ENCODE results near the gene TFAP2E.
"Not testable (repeated sequence)": the region's sequence is repeated elsewhere in the genome, so short reads cannot be mapped to it uniquely, and the experiment has no call there.

TFAP2E gene

DNA sequence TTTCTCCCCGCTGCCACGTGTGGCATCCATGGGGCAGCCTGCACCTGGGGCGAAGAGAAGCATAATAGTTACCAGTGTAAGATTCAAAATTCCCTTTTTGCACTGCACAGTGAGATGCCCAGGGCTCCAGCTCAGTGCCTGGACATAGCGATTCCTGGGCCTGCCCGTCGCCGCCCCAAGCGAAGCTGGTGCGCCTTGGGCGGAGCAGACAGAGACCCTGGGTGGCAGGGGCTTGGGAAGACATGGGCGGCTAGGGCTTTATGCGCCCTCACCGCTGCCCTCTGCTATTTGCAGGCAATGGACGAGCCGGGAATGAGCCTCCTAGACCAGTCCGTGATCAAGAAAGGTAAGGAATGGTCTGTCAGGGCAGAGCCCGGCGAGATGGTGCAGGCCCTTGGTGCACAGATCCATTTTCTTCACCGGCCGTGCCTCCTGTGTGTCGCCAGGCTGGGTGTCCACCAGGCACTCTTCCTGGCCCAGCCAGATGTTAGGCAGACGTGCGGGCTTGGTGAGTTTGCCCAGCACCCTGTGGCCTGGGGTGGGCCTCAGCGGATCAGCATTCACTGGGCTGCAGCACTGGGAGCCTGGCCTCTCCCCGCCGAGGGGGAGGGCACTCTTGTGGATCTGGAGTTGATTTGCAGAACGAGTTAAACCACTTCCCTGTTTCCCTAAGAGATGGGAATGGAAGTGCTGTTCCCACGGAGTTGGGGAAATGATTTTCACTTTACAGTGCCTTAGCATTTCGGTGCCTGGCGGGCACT is 1.7 kb downstream of the TFAP2E start:
- no peak for DNase-seq

DNA sequence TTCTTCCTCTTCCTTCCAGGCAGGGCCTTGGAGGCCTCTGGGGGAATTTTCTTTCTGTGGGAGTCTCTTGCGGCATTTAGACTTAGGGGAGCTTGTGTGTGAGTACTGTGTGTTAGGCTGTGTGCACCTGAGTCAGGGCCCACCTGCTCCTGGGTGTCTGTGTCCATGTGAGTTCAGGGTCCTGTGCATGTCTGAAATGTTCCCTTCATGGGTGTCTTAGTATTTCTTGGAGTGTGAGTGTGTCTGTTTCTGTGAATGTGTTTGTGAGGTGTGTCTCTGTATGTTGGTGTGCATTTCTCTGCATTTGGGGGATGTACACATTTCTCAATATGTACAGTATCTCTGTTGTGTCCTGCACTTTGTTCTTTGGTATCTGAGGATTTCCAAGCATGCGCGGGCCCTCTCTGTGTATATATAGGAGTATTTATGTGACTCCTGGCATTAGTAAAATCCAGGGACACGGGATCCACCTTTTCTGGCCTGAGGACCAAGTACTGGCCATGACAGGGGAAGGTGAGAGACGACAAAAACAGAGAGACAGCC is 2.4 kb downstream of the TFAP2E start:
- no peak for DNase-seq

DNA sequence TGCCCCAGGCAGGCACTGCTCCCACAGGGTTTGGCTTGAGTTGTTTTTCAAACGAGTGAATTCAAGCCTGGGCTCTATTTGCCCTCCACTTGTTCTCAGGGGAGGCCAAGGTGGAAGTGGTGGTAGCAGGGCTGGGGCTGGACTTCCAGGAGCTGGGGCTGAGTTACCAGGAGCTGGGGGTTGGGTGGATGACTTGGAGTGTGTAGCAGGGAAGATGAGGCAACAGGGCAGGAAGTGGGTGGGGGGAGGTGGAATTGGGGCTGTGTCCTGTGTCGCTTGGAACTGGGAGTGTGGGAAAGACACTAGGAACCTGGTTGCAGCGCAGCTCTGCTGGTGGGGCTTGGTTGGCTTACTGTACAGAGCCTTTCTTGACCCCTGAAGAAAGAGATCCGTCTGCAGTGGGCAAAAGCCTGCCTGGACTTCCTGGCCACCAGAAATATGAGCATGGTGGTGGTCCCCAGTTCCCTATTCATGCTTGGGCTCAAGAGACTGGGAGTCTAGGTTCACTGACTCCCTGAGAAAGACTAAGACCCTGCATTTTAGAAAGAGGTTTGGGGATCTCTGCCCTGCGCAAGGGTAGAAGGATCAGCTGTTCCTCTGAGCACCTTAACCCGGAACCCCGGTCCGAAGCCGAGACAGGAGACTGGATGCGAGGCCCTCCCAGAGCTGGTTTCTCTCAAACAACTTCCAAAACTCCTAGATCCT is 3.1 kb downstream of the TFAP2E start:
- no peak for DNase-seq

DNA sequence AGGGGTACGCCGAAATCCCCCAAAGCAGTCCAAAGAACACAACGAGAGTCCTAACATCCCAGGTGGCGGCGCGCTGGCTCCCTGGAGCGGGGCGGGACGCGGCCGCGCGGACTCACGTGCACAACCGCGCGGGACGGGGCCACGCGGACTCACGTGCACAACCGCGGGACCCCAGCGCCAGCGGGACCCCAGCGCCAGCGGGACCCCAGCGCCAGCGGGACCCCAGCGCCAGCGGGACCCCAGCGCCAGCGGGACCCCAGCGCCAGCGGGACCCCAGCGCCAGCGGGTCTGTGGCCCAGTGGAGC is 3.6 kb downstream of the TFAP2E start:
- not testable (repeated sequence) for DNase-seq

DNA sequence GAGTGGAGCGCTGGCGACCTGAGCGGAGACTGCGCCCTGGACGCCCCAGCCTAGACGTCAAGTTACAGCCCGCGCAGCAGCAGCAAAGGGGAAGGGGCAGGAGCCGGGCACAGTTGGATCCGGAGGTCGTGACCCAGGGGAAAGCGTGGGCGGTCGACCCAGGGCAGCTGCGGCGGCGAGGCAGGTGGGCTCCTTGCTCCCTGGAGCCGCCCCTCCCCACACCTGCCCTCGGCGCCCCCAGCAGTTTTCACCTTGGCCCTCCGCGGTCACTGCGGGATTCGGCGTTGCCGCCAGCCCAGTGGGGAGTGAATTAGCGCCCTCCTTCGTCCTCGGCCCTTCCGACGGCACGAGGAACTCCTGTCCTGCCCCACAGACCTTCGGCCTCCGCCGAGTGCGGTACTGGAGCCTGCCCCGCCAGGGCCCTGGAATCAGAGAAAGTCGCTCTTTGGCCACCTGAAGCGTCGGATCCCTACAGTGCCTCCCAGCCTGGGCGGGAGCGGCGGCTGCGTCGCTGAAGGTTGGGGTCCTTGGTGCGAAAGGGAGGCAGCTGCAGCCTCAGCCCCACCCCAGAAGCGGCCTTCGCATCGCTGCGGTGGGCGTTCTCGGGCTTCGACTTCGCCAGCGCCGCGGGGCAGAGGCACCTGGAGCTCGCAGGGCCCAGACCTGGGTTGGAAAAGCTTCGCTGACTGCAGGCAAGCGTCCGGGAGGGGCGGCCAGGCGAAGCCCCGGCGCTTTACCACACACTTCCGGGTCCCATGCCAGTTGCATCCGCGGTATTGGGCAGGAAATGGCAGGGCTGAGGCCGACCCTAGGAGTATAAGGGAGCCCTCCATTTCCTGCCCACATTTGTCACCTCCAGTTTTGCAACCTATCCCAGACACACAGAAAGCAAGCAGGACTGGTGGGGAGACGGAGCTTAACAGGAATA is 4.2 kb downstream of the TFAP2E start:
- peak; percentile 58 for DNase-seq

DNA sequence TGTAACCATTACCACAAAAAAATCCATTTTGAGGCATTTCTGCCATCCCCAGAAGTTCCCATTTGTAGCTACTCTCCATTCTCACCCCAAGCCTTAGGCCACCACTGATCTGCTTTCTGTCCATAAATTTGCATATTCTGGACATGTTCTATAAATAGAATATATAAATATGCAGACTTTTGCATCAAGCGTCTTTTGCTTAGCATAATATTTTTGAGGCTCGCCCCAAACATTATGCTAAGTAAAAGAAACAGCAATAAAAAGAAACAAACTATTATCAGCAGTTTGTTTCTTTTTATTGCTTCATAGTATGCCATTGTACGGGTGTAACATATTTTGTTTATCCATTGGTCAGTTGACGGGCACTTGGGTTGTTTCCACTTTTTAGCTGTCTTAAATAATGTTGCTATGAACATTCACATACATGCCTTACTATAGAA is 7.9 kb downstream of the TFAP2E start:
- DNase-seq = no peak

DNA sequence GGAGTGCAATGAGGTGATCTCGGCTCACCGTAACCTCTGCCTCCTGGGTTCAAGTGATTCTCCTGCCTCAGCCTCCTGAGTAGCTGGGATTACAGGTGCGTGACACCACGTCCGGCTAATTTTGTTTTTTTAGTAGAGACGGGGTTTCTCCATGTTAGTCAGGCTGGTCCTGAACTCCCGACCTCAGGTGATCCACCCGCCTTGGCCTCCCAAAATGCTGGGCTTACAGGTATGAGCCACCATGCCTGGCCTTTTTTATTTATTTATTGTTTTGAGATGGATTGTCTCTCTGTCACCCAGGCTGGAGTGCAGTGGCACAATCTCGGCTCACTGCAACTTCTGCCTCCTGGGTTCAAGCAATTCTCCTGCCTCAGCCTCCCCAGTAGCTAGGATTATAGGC is 8.5 kb downstream of the TFAP2E start:
- not testable (repeated sequence) for DNase-seq

DNA sequence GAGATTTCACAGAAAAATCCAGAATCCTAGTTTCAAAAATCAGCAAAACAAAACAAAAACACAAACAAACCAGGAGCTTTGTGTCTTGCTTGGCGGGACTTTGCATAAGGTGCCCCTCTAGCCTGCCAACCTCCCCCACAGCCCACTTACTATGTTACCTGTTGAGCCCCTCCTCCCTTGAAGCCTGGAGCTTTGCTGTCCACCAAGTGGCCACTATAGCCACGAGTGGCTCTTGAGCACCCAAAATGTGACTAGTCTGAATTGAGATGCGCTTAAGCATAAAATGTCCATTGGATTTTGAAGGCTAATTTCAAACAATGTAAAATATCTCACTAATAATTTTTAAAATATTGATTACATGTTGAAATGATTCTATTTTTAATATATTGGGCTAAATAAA is 12.2 kb downstream of the TFAP2E start:
- DNase-seq = no peak

DNA sequence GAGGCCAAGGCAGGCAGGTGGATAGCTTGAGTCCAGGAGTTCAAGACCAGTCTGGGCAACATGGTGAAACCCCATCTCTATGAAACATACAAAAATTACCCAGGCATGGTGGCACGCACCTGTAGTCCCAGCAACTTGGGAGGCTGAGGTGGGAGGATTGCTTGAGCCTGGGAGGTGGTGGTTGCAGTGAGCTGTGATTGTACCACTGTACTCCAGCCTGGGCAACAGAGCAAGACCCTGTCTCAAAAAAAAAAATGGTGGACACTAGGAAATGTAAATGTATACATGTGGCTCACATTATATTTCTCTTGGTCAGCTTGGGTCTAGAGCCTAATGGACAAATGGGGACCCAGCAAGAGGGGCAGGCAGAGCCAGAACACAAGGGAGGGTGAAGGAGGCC is 12.7 kb downstream of the TFAP2E start:
- DNase-seq = not testable (repeated sequence)

DNA sequence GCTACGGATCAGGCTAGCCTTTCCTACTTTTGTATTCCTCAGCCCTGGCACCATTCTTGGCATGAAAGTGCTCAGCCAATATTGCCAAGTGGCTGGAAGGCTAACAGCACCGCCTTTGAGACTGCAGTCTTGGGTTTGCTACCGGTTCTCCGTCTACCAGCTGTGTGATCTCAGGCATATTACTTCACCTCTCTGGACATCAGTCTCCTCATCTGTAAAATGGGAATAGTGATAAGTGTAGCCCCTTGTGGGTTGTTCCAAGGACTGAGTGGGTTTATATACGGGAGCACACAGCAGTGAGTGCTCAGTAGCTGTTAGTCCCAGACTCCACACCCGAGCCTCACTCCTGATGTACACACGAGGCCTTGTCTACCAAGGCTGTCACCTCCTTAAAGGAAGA is 13.7 kb downstream of the TFAP2E start:
- DNase-seq = no peak

DNA sequence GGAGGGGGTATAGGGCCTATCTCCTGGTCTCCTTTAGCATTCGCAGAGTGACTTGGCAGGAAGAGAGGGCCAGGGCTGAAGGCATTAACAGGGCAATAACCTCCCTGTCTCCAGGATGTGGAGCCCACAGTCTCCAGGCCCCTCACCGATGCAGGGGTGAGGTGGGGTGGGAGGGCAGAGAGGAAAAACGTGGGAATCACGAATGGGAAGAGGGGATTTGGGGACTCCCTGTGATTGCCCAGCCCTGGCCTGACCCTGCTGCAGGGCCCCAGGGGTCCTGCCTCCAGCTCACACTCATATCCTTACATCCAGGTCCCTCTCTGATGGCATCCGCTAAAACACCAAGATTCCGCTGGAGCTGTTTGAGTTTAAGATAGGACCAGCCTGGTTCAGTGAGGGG is 14.6 kb downstream of the TFAP2E start:
- no peak for DNase-seq

DNA sequence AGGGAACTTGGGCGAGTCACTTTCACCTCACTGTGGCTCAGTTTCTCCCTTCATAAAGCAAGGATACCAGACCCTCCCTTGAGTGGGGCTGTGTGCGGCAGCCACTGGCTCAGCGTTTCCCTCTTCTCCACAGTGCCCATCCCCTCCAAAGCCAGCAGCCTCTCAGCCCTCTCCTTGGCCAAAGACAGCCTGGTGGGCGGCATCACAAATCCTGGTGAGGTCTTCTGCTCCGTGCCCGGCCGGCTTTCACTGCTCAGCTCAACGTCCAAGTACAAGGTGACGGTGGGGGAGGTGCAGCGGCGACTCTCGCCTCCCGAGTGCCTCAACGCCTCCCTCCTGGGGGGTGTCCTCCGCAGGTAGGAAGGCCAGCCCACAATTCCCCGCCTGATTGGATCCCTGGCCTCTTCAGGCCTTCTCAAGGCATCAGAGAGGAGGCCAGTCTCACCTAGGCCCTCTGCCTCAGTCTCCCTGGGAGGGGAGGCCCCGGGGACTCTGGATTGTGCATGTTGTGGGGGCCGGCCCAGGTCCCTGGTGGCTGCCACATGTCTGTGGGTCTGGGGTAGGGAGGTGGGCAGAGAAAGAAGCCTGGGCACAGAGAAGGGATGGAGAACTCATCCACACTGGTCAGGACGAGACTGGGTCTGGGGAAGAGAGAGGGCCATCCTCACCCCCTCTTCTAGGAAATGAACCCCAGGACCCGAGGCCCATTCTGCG is 15.2 kb downstream of the TFAP2E start:
- no peak for DNase-seq

DNA sequence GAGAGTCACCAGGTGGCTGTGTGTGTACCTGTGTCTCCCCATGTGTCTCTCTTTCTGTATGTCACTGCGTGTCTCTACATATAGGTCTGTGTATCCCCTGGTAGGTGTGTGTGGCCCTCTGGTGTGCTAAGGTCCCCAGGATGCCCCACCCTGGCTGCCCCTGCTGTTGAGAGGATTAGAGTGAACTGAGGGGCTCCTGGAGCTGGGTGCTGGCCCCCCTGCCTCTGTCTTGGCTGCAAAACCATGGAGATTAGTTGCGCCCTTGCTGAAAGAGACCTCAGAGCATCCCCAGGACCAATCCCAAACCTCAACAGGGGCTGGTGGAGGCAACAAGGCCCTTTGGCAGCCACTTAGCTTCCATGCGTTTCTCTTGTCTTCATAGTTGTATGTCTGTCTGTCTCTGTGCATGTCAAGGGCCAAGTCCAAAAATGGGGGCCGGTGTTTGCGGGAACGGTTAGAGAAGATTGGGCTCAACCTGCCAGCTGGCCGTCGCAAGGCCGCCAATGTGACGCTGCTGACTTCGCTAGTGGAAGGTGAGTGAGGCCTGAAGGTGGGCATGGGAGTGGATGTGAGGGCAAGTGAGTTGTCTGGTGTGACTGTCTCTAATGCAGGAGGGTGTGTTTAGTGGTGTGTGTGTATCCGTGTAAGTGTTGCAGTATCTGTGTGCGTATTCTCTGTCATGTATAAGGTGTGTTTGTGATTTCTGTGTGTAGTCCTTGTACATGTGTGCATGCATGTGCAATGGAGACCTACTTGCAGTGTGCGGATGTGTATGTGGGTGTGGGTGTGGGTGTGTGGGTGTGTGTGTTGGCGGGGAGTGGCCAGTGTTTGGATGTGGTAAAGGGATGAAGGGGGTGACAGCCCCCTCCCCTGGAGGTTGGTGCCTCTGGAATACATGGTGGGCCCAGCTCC is 16.7 kb downstream of the TFAP2E start:
- DNase-seq = no peak

DNA sequence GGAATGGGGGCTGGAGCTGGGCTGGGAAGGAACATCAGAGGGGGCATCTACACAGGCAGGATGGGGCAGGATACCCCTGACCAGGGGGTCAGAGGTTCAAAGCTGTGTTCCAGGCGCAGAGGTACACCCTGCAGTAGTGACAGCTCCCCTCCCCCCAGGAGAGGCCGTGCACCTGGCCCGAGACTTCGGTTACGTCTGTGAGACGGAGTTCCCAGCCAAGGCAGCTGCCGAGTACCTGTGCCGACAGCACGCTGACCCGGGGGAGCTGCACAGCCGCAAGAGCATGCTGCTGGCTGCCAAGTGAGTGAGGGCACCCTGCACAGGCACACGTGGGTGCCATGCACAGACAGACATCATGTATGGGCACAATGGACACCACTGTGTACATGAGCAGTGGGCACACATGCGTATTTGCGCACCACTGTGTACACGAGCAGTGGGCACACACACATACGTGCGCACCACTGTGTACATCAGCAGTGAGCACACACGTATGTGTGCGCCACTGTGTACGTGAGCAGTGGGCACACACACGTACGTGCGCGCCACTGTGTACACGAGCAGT is 17.4 kb downstream of the TFAP2E start:
- DNase-seq = no peak

DNA sequence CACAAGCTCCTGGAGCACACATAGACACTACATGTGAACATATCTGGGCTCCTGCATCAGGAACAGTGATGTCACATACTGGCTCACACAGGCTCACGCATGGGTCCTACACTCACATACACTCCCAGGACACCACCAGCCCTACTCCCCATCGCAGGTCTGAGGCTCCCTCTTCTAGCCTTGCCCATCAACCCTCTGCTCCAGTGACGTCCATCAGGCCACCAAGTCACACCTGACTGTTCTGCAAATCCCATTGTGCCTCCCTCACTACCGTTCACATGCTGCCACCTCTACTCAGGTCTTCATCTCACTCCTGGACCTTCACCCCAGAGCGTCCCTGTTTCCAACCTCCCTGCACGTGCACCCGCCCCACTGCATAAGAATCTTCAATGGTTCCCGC is 18.1 kb downstream of the TFAP2E start:
- DNase-seq = no peak

DNA sequence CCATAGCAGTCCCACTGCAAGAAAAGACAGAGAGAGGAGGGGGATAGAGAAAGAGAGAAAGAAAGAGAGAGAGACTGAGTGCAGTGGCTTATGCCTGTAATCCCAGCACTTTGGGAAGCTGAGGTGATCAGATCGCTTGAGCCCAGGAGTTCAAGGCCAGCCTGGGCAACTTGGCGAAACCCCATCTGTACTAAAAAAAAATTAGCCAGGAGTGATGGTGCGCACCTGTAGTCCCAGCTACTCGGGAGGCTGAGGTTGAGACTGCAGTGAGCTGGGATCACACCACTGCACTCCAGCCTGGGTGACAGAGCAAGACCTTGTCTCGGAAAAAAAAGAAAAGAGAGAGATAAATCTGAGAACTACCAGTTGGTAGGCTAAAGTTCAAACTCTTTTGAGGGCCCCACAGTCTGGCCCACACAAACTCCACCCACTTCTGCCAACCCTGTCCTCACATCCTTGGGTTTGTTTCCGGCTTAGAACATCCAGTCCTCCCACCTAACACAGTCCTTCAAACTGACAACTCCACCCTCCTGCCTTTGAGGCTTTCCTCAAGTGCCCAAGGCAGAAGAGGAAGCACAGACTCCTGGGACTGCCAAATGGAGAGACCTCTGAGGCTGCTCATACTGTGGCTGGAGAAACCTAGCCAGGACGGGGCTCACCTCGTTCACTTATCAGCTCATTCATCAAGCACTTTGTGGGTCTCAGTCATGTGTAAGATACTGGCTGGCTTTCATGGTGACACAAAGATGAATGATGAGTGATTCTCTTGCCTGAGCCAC is 20.1 kb downstream of the TFAP2E start:
- DNase-seq = peak; percentile 12

DNA sequence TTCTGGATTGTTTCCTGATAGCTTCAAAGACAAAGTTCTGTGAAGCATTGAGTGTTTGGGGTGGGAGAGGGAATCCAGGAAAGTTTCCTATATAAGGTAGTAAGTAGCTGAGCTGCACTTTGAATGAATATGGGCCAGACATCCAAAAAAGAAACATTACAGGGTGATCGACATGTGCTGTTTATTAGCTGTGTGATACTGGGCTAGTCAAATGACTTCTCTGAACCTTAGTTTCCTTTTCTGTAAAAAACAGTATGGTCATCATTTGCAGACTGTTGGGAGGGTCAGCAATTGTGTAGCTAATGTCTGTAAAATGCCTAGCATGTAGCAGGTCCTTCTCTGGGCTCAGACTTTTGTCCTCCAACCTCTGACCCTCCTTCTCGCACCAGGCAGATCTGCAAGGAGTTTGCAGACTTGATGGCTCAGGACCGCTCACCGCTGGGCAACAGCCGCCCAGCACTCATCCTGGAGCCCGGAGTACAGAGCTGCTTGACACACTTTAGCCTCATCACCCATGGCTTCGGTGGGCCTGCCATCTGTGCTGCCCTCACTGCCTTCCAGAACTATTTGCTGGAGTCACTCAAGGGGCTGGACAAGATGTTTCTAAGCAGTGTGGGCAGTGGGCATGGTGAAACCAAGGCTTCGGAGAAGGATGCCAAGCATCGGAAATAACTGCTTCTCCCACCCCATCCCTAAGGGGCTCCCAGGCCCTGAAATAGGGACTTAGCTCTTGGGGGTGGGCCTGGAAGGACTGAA is 21.1 kb downstream of the TFAP2E start:
- no peak for DNase-seq

DNA sequence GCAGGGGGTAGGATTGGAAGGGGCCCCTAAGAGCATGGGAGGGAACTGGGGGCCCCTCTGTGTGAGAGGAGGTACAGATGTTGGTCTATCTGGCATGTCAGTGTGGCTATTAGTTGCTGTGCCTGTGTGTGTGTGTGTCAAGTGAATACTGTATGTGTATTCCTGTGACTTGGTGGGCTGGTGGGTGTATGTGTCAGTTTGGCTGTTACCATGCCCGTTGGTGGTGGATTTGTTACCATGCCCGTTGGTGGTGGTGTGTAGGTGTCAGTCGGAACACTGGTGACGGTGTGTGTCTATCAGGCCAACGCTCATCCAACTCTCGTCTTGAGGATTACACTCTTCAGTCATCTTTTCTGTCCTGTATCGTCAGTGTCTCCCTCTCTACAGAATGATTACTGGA is 22.6 kb downstream of the TFAP2E start:
- no peak for DNase-seq

DNA sequence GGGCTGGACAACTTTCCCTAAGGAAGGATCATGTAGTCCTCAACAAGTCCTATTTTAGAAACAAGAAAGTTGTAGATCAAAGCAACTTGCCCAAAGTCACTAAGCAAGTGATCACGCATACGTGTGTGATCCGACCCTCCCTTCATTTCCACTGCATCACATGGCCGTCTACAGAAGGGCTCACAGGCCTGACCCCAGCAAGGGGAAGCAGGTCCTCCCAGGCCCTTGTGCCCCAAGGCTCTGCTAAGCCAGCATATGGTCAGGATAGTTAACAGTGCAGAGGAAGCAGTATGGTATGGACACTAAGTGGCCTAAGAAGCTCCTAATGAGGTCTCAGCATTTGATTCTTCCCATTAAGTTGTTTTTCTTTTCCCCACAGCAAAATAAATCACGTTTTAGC is 24.8 kb downstream of the TFAP2E start:
- DNase-seq = no peak

DNA sequence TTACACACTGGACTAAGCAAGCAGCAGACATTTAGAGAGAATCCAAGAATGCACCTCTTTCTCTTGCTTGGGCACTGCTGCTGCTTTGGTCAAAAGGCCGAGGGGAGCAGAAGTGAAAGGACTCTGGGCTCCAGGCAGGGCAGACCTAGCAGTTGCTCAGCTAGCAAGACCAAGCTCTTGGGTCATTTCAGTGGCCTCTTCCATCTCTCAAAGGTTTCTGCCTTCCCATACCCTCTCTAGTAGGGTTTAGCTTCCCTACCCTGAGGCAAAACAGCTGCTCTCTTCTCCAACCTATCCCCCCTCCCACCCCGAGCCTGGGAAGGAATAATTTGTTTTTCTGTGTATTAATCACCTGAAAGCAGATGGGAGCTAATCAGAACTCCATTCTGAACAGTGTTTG is 25.8 kb downstream of the TFAP2E start:
- no peak for DNase-seq
